Sciatic nerve (tissue), 2 donors: ENCODE results near the gene IRF2. TPM values are rescaled to one million over a fixed set of nuclear protein-coding genes. Genes with fewer than 3 reads are reported as not detected.

ENCODE experiments used
- ATAC-seq: fragments of 200-7000 bp; cut with Tn5 transposase; one replicate; pipeline ENCODE4 v1.9.1; 2020; ENCODE audit warnings: mild to moderate bottlenecking, moderate library complexity
- DNase-seq: peaks from one replicate; pipeline ENCODE4 v3.0.0-alpha.2; 2020; ENCODE audit warnings: low spot score
- intact Hi-C: fragments of 100-400 bp; cut with DNase I; formaldehyde crosslinking; loops from one replicate; pipeline ENCODE4 v1.14.2; 2022
- total RNA-seq: library from RNA; stranded (reverse); fragmentation: NEBNext Ultra II Directional; extraction: Animal tissue kit (Norgen Biotek cat#: 25700); gene quantifications from one replicate; pipeline ENCODE4 v1.2.1, GENCODE V29; 2021
- donor health status: DM: no; HTN: no; CAD: no.
- donor health status: DM: no; HTN: no; CAD: no.

IRF2 gene
- total RNA-seq, 1 donor from 2014 or later: 50.2 TPM

DNA sequence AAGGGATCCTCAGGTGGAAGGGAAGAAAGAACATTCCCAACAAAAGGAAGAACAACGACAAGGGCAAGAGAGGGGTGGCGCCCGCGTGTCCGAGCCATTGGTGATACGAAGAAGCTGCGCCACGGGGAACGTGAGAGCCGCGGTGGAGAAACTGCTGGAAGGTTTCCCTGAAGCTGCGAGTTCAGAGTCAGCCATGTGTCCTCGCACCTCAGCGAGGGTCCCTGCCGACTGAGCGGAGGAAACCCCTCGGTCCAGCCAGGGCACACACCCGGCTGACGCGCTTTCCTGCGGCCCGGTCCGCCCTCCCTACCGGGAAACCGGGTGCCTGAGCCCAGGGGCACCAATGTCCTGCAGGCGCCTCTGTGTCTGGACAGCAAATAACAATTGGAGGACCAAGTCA, 18.0 kb downstream of the IRF2 start:
- intact Hi-C loops: no loop called here

DNA sequence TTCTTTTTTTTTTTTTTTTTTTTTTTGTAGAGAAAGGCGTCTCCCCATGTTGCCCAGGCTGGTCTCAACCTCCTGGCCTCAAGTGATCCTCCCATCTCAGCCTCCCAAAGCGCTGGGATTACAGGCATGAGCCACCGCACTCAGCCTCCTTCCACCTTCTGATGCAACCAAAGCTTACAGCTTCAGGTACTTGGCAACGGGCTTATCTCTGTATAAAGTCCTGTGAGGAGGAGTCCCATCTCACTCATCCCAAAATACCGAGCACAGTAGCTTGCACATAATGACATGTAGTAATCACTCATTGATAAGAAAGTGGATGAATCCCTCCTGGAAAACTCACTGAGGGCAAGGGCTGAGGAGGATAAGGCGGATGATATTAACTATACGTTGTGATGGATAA, 19.1 kb downstream of the IRF2 start:
- no peak for ATAC-seq
- intact Hi-C loops: no loop called here

More for the DNA sequence above, 18.0 kb downstream of the IRF2 start:
- DNase-seq (no peak), ATAC-seq (no peak)

DNA sequence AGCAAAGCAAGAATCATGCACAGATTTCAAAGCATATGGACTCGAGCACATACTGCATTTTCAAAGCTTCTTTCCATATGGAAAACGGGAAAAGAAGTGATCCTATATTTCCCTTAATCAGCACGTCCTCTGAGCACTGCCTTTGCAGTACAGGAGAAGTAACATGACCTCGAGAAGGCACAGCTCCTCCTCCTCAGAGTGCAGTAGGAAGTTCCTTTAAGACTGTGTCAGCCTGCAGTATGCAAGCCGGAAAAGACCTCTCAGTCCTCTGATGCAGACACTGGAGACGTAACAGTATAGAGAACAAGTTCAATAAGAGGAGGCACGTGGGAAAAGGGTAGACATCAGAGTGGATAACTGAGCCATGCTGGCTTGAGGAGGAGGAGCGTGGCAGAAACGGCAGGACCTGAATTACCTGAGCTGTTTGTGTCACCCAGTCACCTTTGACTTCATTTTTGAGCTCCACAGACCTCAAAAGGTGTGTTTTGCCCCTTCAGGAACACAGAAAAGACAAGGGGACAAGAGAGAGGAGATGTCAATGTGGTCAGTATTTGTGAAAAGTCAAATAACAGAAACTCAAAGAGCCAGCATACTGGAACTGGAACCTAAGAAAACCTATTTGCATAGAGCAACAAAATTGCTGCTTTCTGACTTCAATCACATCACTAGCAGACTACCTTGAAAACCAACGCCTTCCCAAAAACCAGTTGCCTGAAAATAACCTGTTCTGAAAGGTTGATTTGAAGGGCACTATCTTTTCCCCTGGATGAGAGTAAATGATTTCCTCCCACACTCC, 20.8 kb downstream of the IRF2 start:
- DNase-seq (no peak), ATAC-seq (peak; percentile 55)
- intact Hi-C loops: no loop called here

More for the DNA sequence above, 19.1 kb downstream of the IRF2 start:
- DNase-seq: no peak

DNA sequence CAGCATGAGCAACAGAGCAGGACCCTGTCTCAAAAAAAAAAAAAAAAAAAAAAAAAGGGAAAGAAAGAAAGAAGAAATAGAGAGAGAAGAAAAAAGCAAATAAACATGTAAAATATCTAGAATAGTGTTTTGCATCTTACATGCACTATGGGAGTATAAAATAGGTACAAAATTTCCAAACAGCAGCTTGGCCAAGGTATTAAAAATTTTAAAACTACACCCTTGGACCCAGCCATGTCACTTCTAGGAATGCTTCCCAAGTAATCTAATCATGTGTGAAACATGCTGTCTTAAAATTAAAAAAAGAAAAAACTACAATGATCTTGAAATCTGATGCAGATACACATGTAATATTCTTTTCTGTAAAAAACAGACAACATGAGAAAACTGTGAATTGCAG, 21.6 kb downstream of the IRF2 start:
- intact Hi-C loops: no loop called here
- no peak for DNase-seq
- ATAC-seq: no peak

DNA sequence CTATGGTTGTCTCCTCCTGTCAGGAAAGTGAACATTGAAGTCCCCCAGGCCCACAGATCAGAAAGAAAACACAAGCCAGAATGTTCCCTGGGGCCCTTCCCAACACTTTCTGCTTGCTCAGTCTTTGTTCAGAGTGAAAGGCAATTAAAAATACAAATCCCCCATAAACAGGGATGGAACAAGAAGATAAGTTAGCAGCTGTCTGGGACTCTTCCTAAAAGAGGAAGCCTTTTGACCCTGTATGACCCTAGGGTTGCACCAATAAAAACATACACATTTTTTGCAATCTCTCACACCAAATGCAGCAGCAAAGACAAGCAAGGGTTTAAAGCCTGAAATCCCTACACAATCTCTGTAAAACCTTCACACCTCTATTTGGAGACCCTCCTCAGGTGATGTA, 22.6 kb downstream of the IRF2 start:
- intact Hi-C loops: no loop called here
- no peak for ATAC-seq
- no peak for DNase-seq

DNA sequence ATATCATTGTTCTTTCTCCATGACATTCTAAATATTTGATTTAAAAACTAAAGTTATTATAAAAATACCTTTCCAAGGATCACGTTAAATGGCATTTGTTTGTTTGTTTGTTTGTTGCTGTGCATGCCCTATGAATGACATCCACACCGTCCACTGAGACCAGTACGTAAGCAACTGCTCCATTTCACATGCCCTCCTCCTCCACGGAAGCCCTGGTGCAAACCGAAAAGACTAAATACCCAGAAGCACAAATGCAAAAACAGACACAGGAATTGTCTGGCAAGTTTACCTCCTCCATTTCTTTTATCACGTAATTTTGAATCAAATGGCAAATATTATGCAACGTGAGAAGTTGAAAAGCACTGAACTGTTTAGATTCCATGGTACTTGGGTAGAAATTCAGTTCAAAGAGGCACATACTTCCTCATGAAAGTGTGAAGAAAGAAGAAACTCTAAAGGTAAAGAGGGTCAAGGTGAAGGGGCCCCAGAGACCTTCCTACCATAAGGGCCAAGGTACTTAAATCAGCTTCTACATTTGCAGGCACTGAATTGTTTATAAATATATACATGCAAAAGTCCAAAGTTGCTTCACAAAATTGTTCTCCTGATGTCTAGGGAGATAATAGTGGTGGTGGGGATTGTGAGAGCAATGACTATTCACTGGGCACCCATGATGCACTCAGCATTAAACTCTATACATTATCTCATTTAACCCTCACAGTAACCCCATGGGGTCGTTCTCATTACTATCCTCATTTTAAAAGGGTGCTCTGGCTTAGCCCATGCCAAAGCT, 23.4 kb downstream of the IRF2 start:
- no peak for DNase-seq
- ATAC-seq: no peak
- intact Hi-C loops: no loop called here

DNA sequence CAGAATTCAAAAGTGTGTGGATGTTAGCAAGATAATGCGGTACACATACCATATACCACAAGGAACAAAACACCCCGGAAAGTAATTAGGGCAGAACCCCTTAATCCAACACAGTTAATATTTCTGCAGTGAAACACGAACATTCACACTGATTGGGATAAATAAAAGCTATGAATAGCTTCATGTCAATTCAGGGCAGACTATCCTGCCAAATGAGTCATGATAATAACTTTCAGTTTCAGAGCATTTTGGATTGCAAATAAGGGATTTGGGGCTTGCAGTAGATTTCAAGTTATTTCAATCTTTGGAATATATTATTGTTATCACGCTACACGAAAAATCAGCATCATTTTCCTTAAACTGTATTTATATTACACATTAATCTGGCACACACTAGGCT, 24.3 kb downstream of the IRF2 start:
- peak; percentile 72 for ATAC-seq
- DNase-seq: no peak
- intact Hi-C loops: no loop called here

DNA sequence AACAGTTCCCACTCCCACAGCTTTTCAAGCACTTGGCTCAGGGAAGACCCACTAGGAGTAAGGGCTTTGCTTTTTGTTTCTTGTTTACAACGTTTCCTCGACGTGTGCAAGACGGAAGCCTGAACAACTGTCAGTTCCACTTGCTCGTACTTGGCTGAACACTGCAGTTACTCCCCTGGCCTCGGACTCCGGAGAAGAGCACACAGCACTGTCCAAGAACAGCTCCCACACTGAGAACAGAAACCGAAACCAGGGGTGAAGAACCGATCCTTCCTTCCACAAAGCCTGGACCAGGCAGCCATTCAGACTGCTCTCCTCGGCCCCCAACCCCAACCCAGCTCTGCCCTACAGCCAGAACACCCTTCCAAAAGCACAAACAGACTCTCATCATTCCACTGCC, 25.5 kb downstream of the IRF2 start:
- peak; percentile 96 for ATAC-seq
- DNase-seq: no peak
- intact Hi-C loops: no loop called here

DNA sequence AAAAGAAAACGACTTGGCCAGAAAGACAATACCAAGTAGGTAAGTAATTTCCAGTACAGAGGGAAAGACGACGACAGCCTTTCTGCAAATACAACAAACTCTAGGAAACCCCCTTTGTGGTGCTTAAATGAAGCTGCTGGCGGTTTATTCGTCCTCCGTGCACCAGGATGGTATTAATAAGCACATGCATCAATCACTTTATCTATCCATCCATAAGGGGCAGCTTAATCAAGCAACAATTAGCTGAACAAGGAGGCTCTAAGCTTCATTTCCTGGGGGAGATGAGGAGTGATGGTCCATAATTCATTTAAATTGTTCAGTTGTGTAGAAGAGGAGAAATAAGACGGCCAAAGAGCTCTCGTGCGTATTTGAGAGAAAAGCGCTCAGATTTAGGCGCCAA, 26.2 kb downstream of the IRF2 start:
- no peak for DNase-seq
- ATAC-seq: no peak
- intact Hi-C loops: no loop called here

DNA sequence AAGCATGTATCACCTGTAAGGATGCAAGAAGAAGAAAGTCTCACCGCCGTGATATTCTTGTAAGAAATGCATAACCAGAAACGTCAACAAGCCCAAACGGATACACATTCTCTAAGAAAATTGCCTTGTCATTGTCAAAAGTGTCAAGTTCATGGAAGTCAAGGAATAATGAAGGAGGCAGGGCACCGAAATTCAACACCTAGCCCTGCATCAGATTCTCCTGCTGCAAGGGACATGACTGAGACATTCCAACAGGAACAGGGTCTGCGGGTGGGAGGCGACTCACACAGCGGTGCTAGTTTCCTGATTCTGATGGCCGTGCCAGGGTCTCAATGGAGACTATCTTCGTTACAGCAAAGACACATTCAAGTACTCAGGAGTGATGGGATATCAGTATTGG, 26.7 kb downstream of the IRF2 start:
- DNase-seq (no peak), ATAC-seq (no peak)
- intact Hi-C loops: no loop called here

DNA sequence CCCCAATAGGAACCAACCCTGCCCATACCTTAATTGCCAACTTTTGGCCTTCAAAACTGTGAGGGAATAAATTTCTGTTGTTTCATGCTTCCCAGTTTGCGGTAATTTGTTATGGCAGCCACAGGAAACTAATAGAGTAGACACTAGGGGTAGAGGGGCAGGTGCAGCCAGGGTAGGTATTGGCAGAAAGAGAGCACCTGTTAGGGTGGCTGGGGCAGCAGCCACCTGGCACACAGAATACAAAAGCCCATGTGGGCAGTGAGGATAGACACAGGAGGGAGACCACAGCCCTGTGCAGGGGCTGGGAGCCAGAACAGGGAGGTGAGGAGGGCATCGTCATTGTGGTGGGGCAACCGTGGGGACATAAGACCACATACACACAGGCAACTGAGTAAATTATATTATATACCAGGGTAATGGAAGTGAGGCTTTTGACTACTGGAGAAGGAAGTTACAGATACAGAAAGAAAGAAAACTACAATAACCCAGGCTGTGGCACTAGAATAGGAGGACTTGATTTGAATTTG, 28.2 kb downstream of the IRF2 start:
- intact Hi-C loops: no loop called here
- ATAC-seq (no peak), DNase-seq (no peak)

DNA sequence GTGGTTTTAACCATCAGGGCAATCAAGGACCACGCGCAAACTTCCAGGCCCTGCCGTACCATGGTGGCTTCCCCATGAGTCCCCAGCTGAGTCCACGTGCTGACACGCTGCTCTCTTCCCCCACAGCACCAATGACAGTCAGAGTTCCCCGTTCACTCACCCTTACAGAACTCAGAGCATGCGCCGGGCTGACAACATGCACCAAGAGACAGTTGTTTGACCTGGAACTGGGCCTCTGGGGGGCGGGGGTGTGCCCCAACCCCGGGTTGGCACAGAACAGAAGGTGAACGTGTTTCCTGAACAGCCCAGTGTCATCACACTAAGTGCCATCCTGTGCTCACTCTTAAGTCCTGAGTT, 29.4 kb downstream of the IRF2 start:
- DNase-seq: no peak
- intact Hi-C loops: no loop called here
- no peak for ATAC-seq

DNA sequence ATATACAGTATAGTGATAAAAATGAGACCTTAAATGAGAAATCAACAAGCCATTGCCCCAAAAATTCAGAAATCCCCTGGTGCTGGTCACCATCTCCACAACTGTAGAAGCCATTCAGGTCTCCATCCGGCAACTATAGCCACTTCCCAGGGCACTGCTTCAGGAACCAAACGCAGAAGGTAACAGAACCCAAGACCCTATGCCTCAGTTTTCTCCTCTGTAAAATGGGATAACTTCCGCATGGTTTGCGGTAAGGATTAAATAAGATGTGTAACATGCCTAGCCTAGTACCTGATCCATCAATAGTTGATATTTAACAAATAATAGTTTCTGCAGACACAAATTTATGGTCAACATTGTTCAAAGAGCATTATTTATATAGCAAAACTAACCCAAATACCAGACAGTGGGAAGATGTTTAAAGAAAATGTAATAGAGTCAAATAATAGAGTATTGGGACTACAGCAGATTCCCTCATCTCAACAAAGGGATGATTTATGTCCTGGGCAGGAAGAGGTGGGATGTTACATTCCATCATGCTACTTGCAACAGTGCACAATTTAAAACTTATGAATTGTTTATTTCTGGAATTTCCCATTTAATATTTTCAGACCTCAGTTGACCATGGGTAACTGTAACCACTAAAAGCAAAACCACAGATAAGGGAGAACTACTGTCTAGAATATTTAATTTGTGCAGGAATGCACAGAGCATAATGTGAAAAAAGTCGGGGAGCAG, 30.0 kb downstream of the IRF2 start:
- ATAC-seq (no peak), DNase-seq (no peak)
- intact Hi-C loops: no loop called here

DNA sequence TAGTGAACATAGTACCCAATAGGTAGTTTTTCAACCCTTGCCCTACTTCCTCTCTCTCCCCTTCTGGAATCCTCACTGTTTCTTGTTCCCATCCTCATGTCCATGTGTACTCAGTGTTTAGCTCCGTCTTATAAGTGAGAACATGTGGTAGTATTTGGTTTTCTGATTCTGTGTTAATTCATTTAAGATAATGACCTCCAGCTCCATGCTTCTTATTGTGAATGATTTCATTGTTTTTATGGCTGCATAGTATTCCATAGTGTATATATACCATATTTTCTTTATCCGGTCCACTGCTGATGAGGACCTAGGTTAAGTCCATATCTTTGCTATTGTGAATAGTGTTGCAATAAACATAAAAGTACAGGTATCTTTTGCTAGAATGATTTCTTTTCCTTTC, 31.0 kb downstream of the IRF2 start:
- no peak for DNase-seq
- intact Hi-C loops: no loop called here
- ATAC-seq: no peak

DNA sequence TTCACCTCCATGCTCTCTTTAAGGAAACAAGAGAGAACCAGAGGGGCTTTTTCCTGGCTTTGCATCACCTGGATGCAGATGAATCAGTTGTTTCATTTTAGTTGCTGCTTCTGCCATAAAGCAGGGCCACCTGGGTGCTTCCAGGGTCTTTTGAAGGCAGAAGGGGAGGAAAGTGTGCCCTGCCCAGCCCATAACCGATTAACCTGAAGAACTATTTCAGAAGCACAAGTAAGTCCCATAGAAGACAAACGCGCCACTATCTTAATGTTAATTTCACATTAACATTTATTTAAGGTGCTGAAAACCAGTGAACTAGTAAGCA, 32.1 kb downstream of the IRF2 start:
- no peak for ATAC-seq
- intact Hi-C loops: no loop called here
- no peak for DNase-seq

DNA sequence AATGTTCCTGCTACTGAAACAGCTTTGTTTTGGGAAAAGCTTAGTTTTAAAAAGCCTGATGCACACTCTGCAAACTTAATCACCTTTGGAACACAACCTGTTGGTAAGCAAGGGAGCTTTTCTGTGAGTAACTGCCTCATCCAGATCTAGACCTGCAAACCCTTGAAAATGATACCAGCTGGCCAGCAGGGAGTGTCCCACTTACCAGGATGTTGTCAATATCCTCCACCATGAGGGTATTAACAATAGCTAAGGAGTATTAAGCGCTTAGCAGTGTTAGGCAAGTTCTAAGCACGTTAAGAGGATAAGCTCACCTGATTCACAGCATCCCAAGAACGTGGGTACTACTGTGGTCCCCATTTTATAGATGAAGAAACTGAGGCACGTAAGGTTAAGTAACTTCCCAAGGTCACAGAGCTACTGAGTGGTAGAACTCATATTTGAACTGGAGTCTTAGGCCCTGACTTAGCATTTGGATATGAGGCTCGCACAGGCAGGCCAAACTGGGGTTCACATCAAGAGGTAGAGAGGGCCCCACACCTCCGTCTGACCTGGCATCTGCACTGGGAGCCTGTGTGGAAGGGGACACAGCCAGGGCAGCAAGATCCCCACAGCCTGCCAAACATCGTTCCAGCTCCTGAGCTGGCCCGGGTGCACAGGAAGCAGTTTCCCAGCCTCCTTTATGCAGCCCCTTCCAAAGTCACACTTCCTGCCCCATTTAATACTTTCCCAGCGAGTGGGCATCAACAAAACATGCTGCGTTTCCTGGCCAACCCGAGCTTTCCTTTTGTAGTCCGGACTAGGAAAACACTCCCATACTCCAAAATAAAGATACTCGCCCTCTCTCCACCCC, 32.7 kb downstream of the IRF2 start:
- DNase-seq: no peak
- ATAC-seq: no peak
- intact Hi-C loops: no loop called here

DNA sequence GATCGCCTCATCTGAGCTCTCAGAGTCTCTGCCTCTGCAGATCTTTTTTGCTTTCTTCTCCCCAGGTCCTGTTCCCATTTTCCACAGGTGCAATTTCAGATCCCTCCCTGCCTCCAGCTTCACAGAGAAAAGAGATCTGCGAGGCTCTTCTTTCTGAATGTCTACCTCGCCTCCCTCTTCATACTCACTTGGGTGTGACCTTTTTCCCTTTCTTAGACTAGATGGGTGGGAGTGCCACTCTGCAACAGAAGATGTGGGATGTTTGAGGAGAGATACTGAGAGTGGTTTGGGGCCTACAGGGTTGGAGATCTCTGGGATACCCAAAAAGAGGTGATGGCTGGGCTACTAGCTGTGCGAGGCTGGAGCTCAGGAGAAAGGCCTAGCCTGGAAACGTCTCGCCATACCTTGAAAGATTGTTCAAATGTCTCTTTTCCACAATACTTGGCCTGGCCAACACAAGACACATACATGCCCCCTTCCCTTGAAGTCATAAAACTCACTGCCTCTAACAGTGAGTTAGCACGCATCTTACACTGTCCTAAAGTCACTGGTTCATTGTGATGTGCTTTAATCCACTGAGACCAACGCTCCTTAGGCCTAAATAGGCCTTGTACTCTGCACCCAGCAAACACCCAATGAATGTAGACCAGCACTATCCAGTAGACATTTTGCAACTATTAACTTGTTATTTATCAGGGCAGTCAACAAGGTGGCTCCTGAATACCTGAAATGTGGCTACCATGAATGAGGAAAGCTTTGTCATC, 33.6 kb downstream of the IRF2 start:
- DNase-seq (no peak), ATAC-seq (no peak)
- intact Hi-C loops: no loop called here

DNA sequence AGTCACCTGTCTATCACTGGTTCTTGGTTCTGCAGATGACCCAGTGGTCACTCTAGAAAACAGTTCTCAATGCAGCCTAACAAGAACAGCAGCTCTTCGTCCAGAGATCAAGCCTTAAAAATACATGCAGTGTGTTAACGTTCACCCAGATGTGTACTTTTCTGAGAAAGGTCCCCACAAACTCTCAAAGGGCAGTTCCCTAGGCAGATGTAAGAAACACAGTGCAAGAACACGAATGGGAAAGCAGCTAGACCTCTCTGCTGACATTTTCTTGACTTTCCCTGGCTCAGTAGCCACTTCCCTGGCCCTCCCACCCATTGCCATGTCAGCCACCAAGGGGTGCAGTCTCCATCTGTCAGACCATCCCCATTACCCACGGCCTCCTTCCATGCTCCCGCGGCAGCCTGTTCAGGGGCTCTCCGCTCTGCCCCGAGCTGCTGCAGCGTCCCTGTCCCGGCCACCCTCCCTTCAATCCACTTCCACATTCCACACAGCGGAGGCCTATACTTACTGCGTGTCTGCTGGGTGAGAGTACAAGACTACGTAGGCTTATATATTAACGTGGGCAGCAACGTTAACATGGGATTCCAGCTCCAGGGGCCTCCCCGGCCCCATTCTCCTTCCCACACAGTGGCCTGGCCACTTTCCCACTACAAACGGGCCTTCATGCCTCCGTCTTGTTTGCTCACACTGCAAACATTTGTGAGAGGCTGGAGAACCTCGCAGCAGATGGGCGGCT, 34.3 kb downstream of the IRF2 start:
- ATAC-seq: peak; percentile 82
- intact Hi-C loops: no loop called here
- peak; percentile 75 for DNase-seq
